Esophagus muscularis mucosa (tissue), 4 donors: ENCODE data around the gene CXCL17. TPM values are rescaled to one million over a fixed set of nuclear protein-coding genes. Genes with fewer than 3 reads are reported as not detected.

ENCODE experiments used
- DNase-seq: peaks from one replicate; pipeline ENCODE4 v3.0.0-alpha.2; 2017; ENCODE audit errors: extremely low spot score
- H3K27ac ChIP-seq, 4 donors: fragments of 200-600 bp; sonication (generic); replicated peaks in 1 of 4; 1 replicate in 3 of 4; 2 replicates in 1 of 4; pipeline ENCODE4 v1.5.1; 2016 to 2019; ENCODE audit warnings: mild to moderate bottlenecking in 1 of 4
- H3K27me3 ChIP-seq, 4 donors: fragments of 200-600 bp; sonication (generic); one replicate each; pipeline versions ENCODE4 v1.5.1 to v1.6.0; 2016 to 2019
- H3K36me3 ChIP-seq, 4 donors: fragments of 200-600 bp; sonication (generic); one replicate each; pipeline ENCODE4 v1.5.1; 2016 to 2019
- H3K4me1 ChIP-seq, 4 donors: fragments of 200-600 bp; sonication (generic); one replicate each; pipeline ENCODE4 v1.5.1; 2016 to 2019
- H3K4me3 ChIP-seq, 4 donors: fragments of 200-600 bp; sonication (generic); 1 replicate in 2 of 4; 2 replicates in 2 of 4; pipeline ENCODE4 v1.5.1; 2016 to 2019; ENCODE audit warnings: mild to moderate bottlenecking in 4 of 4, moderate library complexity in 1 of 4
- H3K9me3 ChIP-seq, 4 donors: fragments of 200-600 bp; sonication (generic); 1 replicate in 3 of 4; 2 replicates in 1 of 4; pipeline ENCODE4 v1.5.1; 2016 to 2019
- CTCF ChIP-seq, 3 experiments: fragments of 200-600 bp in 2 of 3; fragments of 450-650 bp in 1 of 3; sonication (generic) in 2 of 3; IDR thresholded peaks; one replicate each; pipeline ENCODE4 v1.5.1; 2017 to 2019; ENCODE audit warnings: antibody characterized with exemption in 3 of 3, mild to moderate bottlenecking in 2 of 3, moderate library complexity in 1 of 3
- EP300 ChIP-seq: sonication (generic); formaldehyde crosslinking; IDR thresholded peaks from one replicate; pipeline ENCODE4 v1.6.1; 2017; ENCODE audit warnings: antibody characterized with exemption
- POLR2A ChIP-seq: fragments of 450-650 bp; IDR thresholded peaks from one replicate; pipeline ENCODE4 v1.6.1; 2017; ENCODE audit warnings: antibody characterized with exemption, moderate library complexity, mild to moderate bottlenecking, low read depth
- POLR2AphosphoS5 ChIP-seq, 2 donors: sonication (generic); formaldehyde crosslinking; IDR thresholded peaks; one replicate each; pipeline ENCODE4 v1.6.1; 2017; ENCODE audit warnings: antibody characterized with exemption in 2 of 2
- WGBS: methylation state at CpG from one replicate; pipeline ENCODE4 v1.1.5; 2018; 5-methylcytosine and 5-hydroxymethylcytosine counted together
- intact Hi-C: fragments of 100-400 bp; cut with DNase I; formaldehyde crosslinking; loops from one replicate; pipeline ENCODE4 v1.15.1; 2023
- total RNA-seq, 4 donors: library from RNA; depleted of rRNA; stranded (reverse); fragments of >200 nt; gene quantifications; one replicate each; pipeline versions ENCODE4 v1.1.0 to v1.2.1, GENCODE V29; 2016

The CXCL17 gene
- total RNA-seq, 4 donors from 2014 or later: 1.2 TPM; not detected in 3

- no peak overlapping the region for H3K4me3 ChIP-seq
- H3K27ac ChIP-seq: no peak overlapping the region
- peaks cover 0 to 5% (median 0%) of the 10 kb centered on the region in 4 donors for H3K4me1 ChIP-seq
- H3K36me3 ChIP-seq: no peaks in the 10 kb centered on the region
- H3K27me3 ChIP-seq: peaks cover 0 to 5% (median 0%) of the 10 kb centered on the region in 4 donors
- 89% methylated on average over 7 of the region's 7 CpGs for WGBS
- no peak for DNase-seq
- intact Hi-C loops: no loop called here
- no peaks in the 10 kb centered on the region for H3K9me3 ChIP-seq
- TF ChIP-seq CTCF (IDR thresholded peaks at IDR 0.05) (no peak), POLR2A (no peak), POLR2AphosphoS5 (IDR thresholded peaks at IDR 0.05) (no peak), EP300 (no peak)
Observed at GRCh38 chr19:42472402-42473147, 29.8 kb upstream of the CXCL17 start.

GRCh38 chr19:42471554-42472249 lies 29.0 kb upstream of the CXCL17 start:
- no peak for TF ChIP-seq POLR2AphosphoS5 (IDR thresholded peaks at IDR 0.05)
- DNase-seq: no peak
- H3K9me3 ChIP-seq: no peaks in the 10 kb centered on the region
- peaks cover 0 to 7% (median 5%) of the 10 kb centered on the region in 4 donors for H3K4me1 ChIP-seq
- 78% methylated on average over 6 of the region's 7 CpGs for WGBS
- no peak overlapping the region for H3K27ac ChIP-seq
- H3K27me3 ChIP-seq: peaks cover 0 to 5% (median 0%) of the 10 kb centered on the region in 4 donors
- intact Hi-C loops: no loop called here
- H3K36me3 ChIP-seq: no peaks in the 10 kb centered on the region
- no peak overlapping the region for H3K4me3 ChIP-seq

DNA sequence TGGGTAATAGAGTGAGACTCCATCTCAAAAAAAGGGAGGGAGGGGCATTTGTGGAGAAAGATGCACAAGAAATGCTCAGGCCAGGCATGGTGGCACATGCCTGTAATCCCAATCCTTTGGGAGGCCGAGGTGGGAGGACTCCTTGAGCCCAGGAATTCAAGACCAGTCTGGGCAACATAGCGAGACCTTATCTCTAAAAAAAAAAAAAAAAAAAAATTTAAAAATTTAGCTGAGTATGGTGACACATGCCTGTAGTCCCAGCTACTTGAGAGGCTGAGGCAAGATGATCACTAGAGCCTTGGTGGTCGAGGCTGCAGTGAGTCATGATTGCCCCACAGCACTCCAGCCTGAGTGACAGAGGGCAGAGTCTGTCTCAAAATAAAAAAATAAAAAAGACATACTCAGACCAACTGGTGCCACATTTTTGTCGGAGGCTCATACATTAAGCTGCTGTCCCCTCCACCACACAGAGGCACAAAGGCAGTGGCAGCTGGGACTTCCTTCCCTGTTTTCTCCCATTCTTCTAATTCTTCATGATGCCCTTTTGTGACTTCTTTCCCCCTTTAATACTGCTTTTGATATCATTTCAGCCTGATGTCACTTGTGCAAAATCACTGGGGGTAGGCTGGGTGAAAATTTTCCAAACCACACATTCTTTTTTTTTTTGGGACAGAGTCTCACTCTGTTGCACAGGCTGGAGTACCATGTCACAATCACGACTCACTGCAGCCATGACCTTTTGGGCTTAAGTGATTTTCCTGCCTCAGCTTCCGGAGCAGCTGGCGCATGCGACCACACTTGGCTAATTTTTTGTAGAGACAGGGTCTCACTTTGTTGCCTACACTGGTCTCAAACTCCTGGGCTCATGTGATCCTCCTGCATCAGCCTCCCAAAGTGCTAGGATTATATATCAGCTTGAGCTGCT lies 26.8 kb upstream of the CXCL17 start:
- DNase-seq: no peak
- H3K4me3 ChIP-seq: no peak overlapping the region
- H3K4me1 ChIP-seq: peaks cover 8 to 17% (median 12%) of the 10 kb centered on the region in 4 donors
- TF ChIP-seq POLR2A (no peak), EP300 (no peak)
- intact Hi-C loops: no loop called here
- WGBS: 74% methylated on average over 8 of the region's 8 CpGs
- no peaks in the 10 kb centered on the region for H3K36me3 ChIP-seq
- no peaks in the 10 kb centered on the region for H3K9me3 ChIP-seq
- peaks cover 0 to 5% (median 0%) of the 10 kb centered on the region in 4 donors for H3K27me3 ChIP-seq
- no peak overlapping the region for H3K27ac ChIP-seq

DNA sequence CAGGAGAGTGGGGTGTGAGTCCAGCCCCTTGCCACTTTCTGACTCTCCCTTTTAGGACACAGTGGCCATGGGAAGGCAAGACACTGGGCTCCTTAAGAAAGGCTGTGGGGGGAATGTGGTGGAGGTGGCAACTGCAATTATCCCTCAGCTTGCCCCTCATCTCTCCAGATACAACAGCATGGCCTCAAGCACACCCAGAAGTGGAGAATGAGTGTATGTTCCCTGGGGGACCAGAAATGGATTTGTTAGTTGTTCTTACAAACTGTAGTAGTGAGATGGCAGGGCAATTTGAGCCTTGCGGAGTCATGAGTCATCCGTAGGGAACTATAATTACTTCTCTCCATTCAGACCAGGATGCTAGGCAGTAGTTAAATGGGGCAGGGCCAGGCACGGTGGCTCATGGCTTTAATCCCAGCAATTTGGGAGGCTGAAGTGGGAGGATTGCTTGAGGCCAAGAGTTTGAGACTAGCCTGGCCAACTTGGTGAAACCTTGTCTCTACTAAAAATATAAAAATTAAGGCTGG lies 25.6 kb upstream of the CXCL17 start:
- intact Hi-C loops: no loop called here
- 71% methylated on average over 3 of the region's 3 CpGs for WGBS

More for the DNA sequence above, 25.6 kb upstream of the CXCL17 start:
- no peak overlapping the region for H3K4me3 ChIP-seq
- no peaks in the 10 kb centered on the region for H3K36me3 ChIP-seq
- no peaks in the 10 kb centered on the region for H3K9me3 ChIP-seq
- TF ChIP-seq EP300 (no peak), CTCF (IDR thresholded peaks at IDR 0.05) (no peak), POLR2AphosphoS5 (IDR thresholded peaks at IDR 0.05) (no peak), POLR2A (no peak)
- H3K4me1 ChIP-seq: peaks cover 8 to 17% (median 12%) of the 10 kb centered on the region in 4 donors
- H3K27me3 ChIP-seq: peaks cover 0 to 5% (median 0%) of the 10 kb centered on the region in 4 donors
- H3K27ac ChIP-seq: no peak overlapping the region
- DNase-seq: no peak
